Ovary (tissue), 3 donors: ENCODE measurements around the gene LHX4.

Experiments used
- EP300 ChIP-seq: sonication (generic); formaldehyde crosslinking; IDR thresholded peaks from one replicate; pipeline ENCODE4 v1.6.1; 2017; ENCODE audit warnings: antibody characterized with exemption
- POLR2A ChIP-seq: fragments of 450-650 bp; IDR thresholded peaks from one replicate; pipeline ENCODE4 v1.6.1; 2017; ENCODE audit warnings: antibody characterized with exemption, mild to moderate bottlenecking, moderate library complexity
- TF ChIP-seq, protein P1 (sequence below), 3 donors: fragments of 450-650 bp in 2 of 3; fragments of 200-600 bp in 1 of 3; IDR thresholded peaks; one replicate each; pipeline versions ENCODE4 v1.5.1 to v1.8.0; 2016 to 2022; ENCODE audit warnings: antibody characterized with exemption in 3 of 3, mild to moderate bottlenecking in 1 of 3
- donor health status: DM: no; HTN: no; CAD: no.

- TF ChIP-seq POLR2A (no peak), EP300 (no peak)
- TF ChIP-seq, protein P1, sequence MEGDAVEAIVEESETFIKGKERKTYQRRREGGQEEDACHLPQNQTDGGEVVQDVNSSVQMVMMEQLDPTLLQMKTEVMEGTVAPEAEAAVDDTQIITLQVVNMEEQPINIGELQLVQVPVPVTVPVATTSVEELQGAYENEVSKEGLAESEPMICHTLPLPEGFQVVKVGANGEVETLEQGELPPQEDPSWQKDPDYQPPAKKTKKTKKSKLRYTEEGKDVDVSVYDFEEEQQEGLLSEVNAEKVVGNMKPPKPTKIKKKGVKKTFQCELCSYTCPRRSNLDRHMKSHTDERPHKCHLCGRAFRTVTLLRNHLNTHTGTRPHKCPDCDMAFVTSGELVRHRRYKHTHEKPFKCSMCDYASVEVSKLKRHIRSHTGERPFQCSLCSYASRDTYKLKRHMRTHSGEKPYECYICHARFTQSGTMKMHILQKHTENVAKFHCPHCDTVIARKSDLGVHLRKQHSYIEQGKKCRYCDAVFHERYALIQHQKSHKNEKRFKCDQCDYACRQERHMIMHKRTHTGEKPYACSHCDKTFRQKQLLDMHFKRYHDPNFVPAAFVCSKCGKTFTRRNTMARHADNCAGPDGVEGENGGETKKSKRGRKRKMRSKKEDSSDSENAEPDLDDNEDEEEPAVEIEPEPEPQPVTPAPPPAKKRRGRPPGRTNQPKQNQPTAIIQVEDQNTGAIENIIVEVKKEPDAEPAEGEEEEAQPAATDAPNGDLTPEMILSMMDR (IDR thresholded peaks at IDR 0.05), result no peak
These were observed 26.9 kb downstream of the LHX4 start for GRCh38 chr1:180257028-180257386.
